Activated gamma-delta T cell treated with anti-CD3 and anti-CD28 coated beads, Interleukin-2, amount 50 U/mL, for 16 hours (primary cell): ENCODE results near the gene DPM3.

Experiments used
- DNase-seq: peaks from one replicate; pipeline ENCODE4 v3.0.0-alpha.2; 2020; ENCODE audit warnings: low read depth

Gene DPM3

GRCh38 chr1:155093911-155094621, 46.3 kb downstream of the DPM3 start:
- DNase-seq: no peak

- DNase-seq: no peak
Measured at GRCh38 chr1:155092641-155093040, 47.7 kb downstream of the DPM3 start.

GRCh38 chr1:155092131-155092530, 48.2 kb downstream of the DPM3 start:
- DNase-seq: no peak

- peak; percentile 71 for DNase-seq
Measured at GRCh38 chr1:155091071-155092051, 49.0 kb downstream of the DPM3 start.
